Fibroblast of pulmonary artery (primary cell): ENCODE results near the gene TLDC2.

Experiments
- DNase-seq: peaks from one replicate; pipeline ENCODE4 v3.0.0-alpha.2; 2010; ENCODE audit warnings: low read depth
- H3K4me3 ChIP-seq: replicated peaks from 2 replicates; pipeline ENCODE4 v1.5.1; 2011; ENCODE audit warnings: low read depth, mild to moderate bottlenecking, control low read depth, low read length, moderate library complexity
- CTCF ChIP-seq: IDR thresholded peaks from 2 replicates; pipeline ENCODE4 v1.5.1; 2011; ENCODE audit warnings: mild to moderate bottlenecking, control low read depth, low read length, inconsistent platforms; ENCODE audit errors: missing control alignments

The TLDC2 gene

GRCh38 chr20:36881331-36881730, 5.4 kb downstream of the TLDC2 start:
- H3K4me3 ChIP-seq = no peak overlapping the region

GRCh38 chr20:36881888-36882287, 6.0 kb downstream of the TLDC2 start:
- TF ChIP-seq CTCF = no peak
- no peak overlapping the region for H3K4me3 ChIP-seq
- no peak for DNase-seq

More at GRCh38 chr20:36881331-36881730, 5.4 kb downstream of the TLDC2 start:
- DNase-seq = no peak
- TF ChIP-seq CTCF = no peak

GRCh38 chr20:36883977-36884535, 8.1 kb downstream of the TLDC2 start:
- no peak overlapping the region for H3K4me3 ChIP-seq
- no peak for TF ChIP-seq CTCF
- DNase-seq = no peak

- DNase-seq = no peak
These were observed 9.4 kb downstream of the TLDC2 start for GRCh38 chr20:36885356-36885755.

GRCh38 chr20:36886859-36887751, 11.2 kb downstream of the TLDC2 start:
- no peak overlapping the region for H3K4me3 ChIP-seq
- peak; percentile 75 for DNase-seq
- peak; percentile 99 for TF ChIP-seq CTCF

More at GRCh38 chr20:36885356-36885755, 9.4 kb downstream of the TLDC2 start:
- TF ChIP-seq CTCF = no peak
- H3K4me3 ChIP-seq = no peak overlapping the region

- no peak for TF ChIP-seq CTCF
- no peak for DNase-seq
- no peak overlapping the region for H3K4me3 ChIP-seq
These were observed 11.8 kb downstream of the TLDC2 start for GRCh38 chr20:36887752-36888090.
